WTC11 (cell line): ENCODE measurements around the gene ZNF175. TPM values are rescaled to one million over a fixed set of nuclear protein-coding genes. Genes with fewer than 3 reads are reported as not detected.

ENCODE experiments used
- ATAC-seq: fragments of 200-7000 bp; cut with Tn5 transposase; 2 replicates; pipeline ENCODE4 v1.10.0; 2021; ENCODE audit warnings: mild to moderate bottlenecking, moderate library complexity
- CTCF ChIA-PET: fragments of 300-600 bp; sonication (Branson Sonifier 250); formaldehyde crosslinking; loops from one replicate; lab custom pipeline; 2021; ENCODE audit warnings: antibody characterized with exemption; lab: Charles Lee
- POLR2A ChIA-PET: fragments of 350-600 bp; sonication (Branson Sonifier 250); formaldehyde crosslinking; loops from one replicate; lab custom pipeline; 2021; ENCODE audit warnings: antibody characterized with exemption; lab: Charles Lee
- DNase-seq: peaks from one replicate; pipeline ENCODE4 v3.0.0; 2021; ENCODE audit warnings: low spot score
- H3K27ac Mint-ChIP-seq: 2 replicates; pipeline ENCODE4 v1.8.0; 2021; ENCODE audit warnings: mixed read lengths
- H3K27me3 Mint-ChIP-seq: 2 replicates; pipeline ENCODE4 v1.8.0; 2021; ENCODE audit warnings: low read depth, mild to moderate bottlenecking, moderate library complexity, mixed read lengths
- H3K36me3 Mint-ChIP-seq: 2 replicates; pipeline ENCODE4 v1.8.0; 2021; ENCODE audit warnings: mixed read lengths
- H3K4me1 Mint-ChIP-seq: 2 replicates; pipeline ENCODE4 v1.8.0; 2022; ENCODE audit warnings: mixed read lengths
- H3K4me3 Mint-ChIP-seq: 2 replicates; pipeline ENCODE4 v1.8.0; 2021; ENCODE audit warnings: mild to moderate bottlenecking, moderate library complexity, mixed read lengths
- H3K9me3 Mint-ChIP-seq: 2 replicates; pipeline ENCODE4 v1.8.0; 2021; ENCODE audit warnings: mixed read lengths
- ARID4B ChIP-seq: sonication (generic); formaldehyde crosslinking; IDR thresholded peaks from 2 replicates; pipeline ENCODE4 v1.8.0; 2023; ENCODE audit warnings: missing genetic modification reagents, mild to moderate bottlenecking, borderline replicate concordance
- ATF6 ChIP-seq: sonication (generic); formaldehyde crosslinking; IDR thresholded peaks from 2 replicates; pipeline ENCODE4 v1.8.1; 2023; ENCODE audit warnings: mild to moderate bottlenecking, missing genetic modification reagents
- CDX4 ChIP-seq: fragments of 250-450 bp; sonication (Bioruptor Pico); IDR thresholded peaks from 2 replicates; pipeline ENCODE4 v1.9.0; 2021; ENCODE audit warnings: moderate library complexity, mild to moderate bottlenecking, inconsistent platforms, borderline replicate concordance
- CREB1 ChIP-seq: sonication (generic); formaldehyde crosslinking; IDR thresholded peaks from 2 replicates; pipeline ENCODE4 v1.8.0; 2023; ENCODE audit warnings: mild to moderate bottlenecking, missing genetic modification reagents
- CREM ChIP-seq: sonication (generic); formaldehyde crosslinking; IDR thresholded peaks from 2 replicates; pipeline ENCODE4 v1.8.1; 2022; ENCODE audit warnings: mild to moderate bottlenecking, missing genetic modification reagents, moderate library complexity
- EMX1 ChIP-seq: fragments of 250-450 bp; sonication (Bioruptor Pico); IDR thresholded peaks from 2 replicates; pipeline ENCODE4 v1.8.0; 2021; ENCODE audit warnings: mild to moderate bottlenecking
- FOXP4 ChIP-seq: sonication (generic); formaldehyde crosslinking; IDR thresholded peaks from 2 replicates; pipeline ENCODE4 v1.8.0; 2022; ENCODE audit warnings: mild to moderate bottlenecking, missing genetic modification reagents
- GTF2I ChIP-seq: fragments of 250-450 bp; sonication (Bioruptor Pico); conservative IDR thresholded peaks from 2 replicates; pipeline ENCODE4 v1.4.0; 2021; ENCODE audit warnings: mild to moderate bottlenecking
- NFE2L1 ChIP-seq: sonication (generic); formaldehyde crosslinking; IDR thresholded peaks from 2 replicates; pipeline ENCODE4 v1.8.1; 2023; ENCODE audit warnings: missing genetic modification reagents
- PRRX2 ChIP-seq: fragments of 250-450 bp; sonication (Bioruptor Pico); IDR thresholded peaks from 2 replicates; pipeline ENCODE4 v1.8.0; 2021; ENCODE audit warnings: mild to moderate bottlenecking
- RORB ChIP-seq: fragments of 250-450 bp; sonication (Bioruptor Pico); IDR thresholded peaks from 2 replicates; pipeline ENCODE4 v1.9.0; 2021; ENCODE audit warnings: mild to moderate bottlenecking
- TEAD4 ChIP-seq: sonication (generic); formaldehyde crosslinking; IDR thresholded peaks from 2 replicates; pipeline ENCODE4 v1.8.0; 2022; ENCODE audit warnings: mild to moderate bottlenecking, missing genetic modification reagents
- USF2 ChIP-seq: sonication (generic); formaldehyde crosslinking; IDR thresholded peaks from 2 replicates; pipeline ENCODE4 v1.8.1; 2023; ENCODE audit warnings: mild to moderate bottlenecking, missing genetic modification reagents, moderate library complexity
- ZNF232 ChIP-seq: sonication (generic); formaldehyde crosslinking; IDR thresholded peaks from 2 replicates; pipeline ENCODE4 v1.8.0; 2022; ENCODE audit warnings: mild to moderate bottlenecking, missing genetic modification reagents
- ZNF512 ChIP-seq: sonication (generic); formaldehyde crosslinking; IDR thresholded peaks from 2 replicates; pipeline ENCODE4 v1.8.1; 2022; ENCODE audit warnings: missing genetic modification reagents, borderline replicate concordance
- total RNA-seq: library from RNA; stranded (reverse); gene quantifications from 3 replicates; pipeline ENCODE4 v1.2.3, GENCODE V29; 2021
- TF ChIP-seq, protein P1 (sequence below): fragments of 250-450 bp; sonication (Bioruptor Pico); IDR thresholded peaks from 2 replicates; pipeline ENCODE4 v1.9.0; 2021; ENCODE audit warnings: mild to moderate bottlenecking

The ZNF175 gene
- total RNA-seq, 1 experiment from 2014 or later, result 10.9 TPM

- ChIA-PET POLR2A (no interaction called here), CTCF (interaction anchor here (0.9 kb wide), 1 partner anchor 136 kb away, joined by 3 read pairs; no protein-coding TSS in a partner anchor)
- no peaks in the 10 kb centered on the region for H3K4me1 Mint-ChIP-seq
- no peak for TF ChIP-seq ARID4B (CRISPR knock-in tag)
- no peak for TF ChIP-seq RORB (CRISPR knock-in tag)
- no peak for TF ChIP-seq ATF6 (CRISPR knock-in tag)
- no peak for TF ChIP-seq USF2 (CRISPR knock-in tag)
- TF ChIP-seq, protein P1, sequence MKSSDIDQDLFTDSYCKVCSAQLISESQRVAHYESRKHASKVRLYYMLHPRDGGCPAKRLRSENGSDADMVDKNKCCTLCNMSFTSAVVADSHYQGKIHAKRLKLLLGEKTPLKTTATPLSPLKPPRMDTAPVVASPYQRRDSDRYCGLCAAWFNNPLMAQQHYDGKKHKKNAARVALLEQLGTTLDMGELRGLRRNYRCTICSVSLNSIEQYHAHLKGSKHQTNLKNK (CRISPR knock-in tag), result no peak
- DNase-seq (no peak), ATAC-seq (no peak)
- H3K9me3 Mint-ChIP-seq, result peaks cover 25% of the 10 kb centered on the region
- H3K36me3 Mint-ChIP-seq, result no peaks in the 10 kb centered on the region
- H3K27ac Mint-ChIP-seq, result no peak overlapping the region
- H3K27me3 Mint-ChIP-seq, result peaks cover 32% of the 10 kb centered on the region
- H3K4me3 Mint-ChIP-seq, result no peak overlapping the region
These were observed 49.7 kb upstream of the ZNF175 start for GRCh38 chr19:51521357-51521756.

GRCh38 chr19:51521781-51522180 is 49.3 kb upstream of the ZNF175 start:
- ATAC-seq (no peak), DNase-seq (no peak)
- Mint-ChIP-seq H3K4me1 (no peaks in the 10 kb centered on the region), H3K36me3 (no peaks in the 10 kb centered on the region), H3K4me3 (no peak overlapping the region), H3K27me3 (peaks cover 31% of the 10 kb centered on the region)
- CTCF ChIA-PET, result interaction anchor here (0.9 to 1.1 kb wide), 2 partner anchors 86 to 135 kb away, joined by 3 to 4 read pairs; no protein-coding TSS in a partner anchor
- no peak for TF ChIP-seq EMX1 (CRISPR knock-in tag)
- TF ChIP-seq ZNF232 (CRISPR knock-in tag), result no peak
- no peak for TF ChIP-seq CREB1 (CRISPR knock-in tag)
- no peak for TF ChIP-seq PRRX2 (CRISPR knock-in tag)
- no peak for TF ChIP-seq FOXP4 (CRISPR knock-in tag)
- TF ChIP-seq CREM, result no peak
- TF ChIP-seq, all 79 proteins: peak for 0
- Mint-ChIP-seq H3K9me3 (peaks cover 25% of the 10 kb centered on the region), H3K27ac (no peak overlapping the region)
- POLR2A ChIA-PET, result no interaction called here

- TF ChIP-seq GTF2I (CRISPR knock-in tag) (no peak), ZNF512 (CRISPR knock-in tag) (no peak), NFE2L1 (CRISPR knock-in tag) (no peak), TEAD4 (no peak), CDX4 (CRISPR knock-in tag) (no peak)
- Mint-ChIP-seq H3K4me1 (no peaks in the 10 kb centered on the region), H3K36me3 (no peaks in the 10 kb centered on the region), H3K27me3 (peaks cover 33% of the 10 kb centered on the region), H3K9me3 (peaks cover 12% of the 10 kb centered on the region), H3K4me3 (no peak overlapping the region), H3K27ac (no peak overlapping the region)
- no peak for ATAC-seq
- ChIA-PET CTCF (interaction anchor here (1.0 to 1.5 kb wide), 4 partner anchors 51 to 136 kb away, joined by 3 to 4 read pairs (median 4); no protein-coding TSS in a partner anchor), POLR2A (no interaction called here)
- no peak for DNase-seq
These were observed 46.3 kb upstream of the ZNF175 start for GRCh38 chr19:51524666-51525264.
